NCI-H2227 (cell line): Measurements from ENCODE around the gene C3orf20.
A peak's percentile ranks its signal among the peaks of the same experiment; 100 is the strongest.

ENCODE experiments used
- DNase-seq: peaks from one replicate; lab custom pipeline; 2025; ENCODE audit not compliant: unreplicated experiment; lab: John Stamatoyannopoulos, UW

Gene C3orf20

DNA sequence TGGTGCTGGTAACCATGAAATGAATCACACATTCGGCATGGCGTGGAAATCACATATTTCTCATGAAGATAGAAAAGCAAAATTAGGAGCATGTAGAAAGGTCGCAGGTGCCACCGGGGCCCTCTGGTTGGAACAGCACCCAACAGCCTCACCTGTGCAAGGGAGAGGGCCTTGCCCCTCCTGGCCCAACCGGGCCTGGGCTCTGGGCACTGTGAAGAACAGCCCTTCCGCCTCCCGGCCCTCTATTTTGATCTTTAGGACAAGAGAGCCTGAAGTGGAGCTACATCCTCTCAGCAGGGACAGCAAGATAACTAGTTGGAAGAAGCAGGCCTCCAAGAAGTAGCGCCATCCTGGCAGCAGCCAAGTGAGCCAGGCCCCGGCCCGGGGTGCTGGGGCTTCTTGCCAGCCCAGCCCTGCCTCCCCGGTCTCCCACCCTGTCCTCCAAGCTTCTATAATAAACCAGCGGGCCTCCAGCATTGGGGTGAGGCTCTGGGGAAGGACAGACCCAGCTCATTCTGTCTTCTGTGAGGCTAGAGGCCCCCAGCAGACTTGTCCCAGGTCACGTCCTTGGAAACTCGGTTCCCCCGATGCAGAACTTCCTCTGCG, 97.7 kb downstream of the C3orf20 start:
- no peak for DNase-seq

DNA sequence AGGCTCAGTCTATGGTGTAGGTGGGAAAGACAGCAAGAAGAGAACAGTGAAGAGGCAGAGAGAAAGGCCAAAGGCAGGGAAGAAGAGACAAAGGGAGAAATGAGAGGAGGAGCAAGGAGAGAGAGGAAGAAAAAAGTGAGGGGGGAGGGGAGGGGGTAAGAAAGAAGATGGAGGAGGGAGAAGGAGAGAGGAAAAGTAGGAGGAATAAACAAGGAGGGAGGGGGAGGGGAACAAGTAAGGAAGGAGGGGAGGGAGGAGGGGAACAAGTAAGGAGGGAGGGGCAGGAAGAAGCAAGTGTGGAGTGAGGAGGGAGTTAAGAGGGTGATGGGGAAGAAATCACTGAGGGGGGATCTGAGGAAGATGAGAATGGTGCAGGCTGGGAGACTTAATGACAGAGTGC, 98.3 kb downstream of the C3orf20 start:
- no peak for DNase-seq

DNA sequence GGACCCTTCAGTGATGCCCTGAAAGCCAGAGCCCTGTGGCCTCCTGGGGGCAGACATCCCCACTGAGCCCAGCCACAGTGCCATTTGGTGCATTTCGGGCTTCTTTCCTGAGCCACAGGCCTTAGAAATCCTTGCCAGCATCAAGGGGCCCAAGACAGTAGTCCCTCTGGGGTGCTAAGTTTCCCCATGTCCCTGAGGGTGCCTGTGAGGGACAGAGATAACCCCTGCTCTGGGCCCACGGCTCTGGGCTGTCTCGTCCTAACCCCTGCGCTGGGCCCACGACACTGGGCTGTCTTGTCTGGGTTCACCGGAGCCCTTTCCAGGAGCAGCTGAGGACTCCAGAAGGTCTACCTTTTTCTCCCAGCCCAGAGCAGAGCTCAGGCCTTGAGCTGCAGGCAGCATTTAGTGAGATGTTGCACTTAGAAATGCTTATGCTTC, 98.8 kb downstream of the C3orf20 start:
- DNase-seq: no peak

DNA sequence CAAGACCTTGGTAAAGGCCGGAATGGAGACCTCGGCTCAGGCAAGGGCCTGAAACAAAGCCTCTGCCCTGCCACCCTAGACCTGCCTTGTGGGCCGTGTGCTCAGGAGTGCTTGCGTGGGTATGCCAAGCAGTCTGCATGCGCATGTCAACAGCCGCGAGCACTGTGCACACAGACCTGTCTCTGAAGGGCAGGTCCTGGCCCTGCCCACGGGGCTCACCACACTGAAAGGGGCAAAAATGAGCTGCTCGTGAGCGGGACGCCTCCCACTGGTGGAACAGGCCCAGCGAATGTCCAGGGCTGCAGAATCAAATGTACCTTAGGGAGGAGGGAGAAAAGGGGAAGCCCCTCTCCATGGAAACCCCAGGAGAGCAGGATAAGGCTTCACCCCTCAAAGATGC, 99.5 kb downstream of the C3orf20 start:
- DNase-seq: no peak

DNA sequence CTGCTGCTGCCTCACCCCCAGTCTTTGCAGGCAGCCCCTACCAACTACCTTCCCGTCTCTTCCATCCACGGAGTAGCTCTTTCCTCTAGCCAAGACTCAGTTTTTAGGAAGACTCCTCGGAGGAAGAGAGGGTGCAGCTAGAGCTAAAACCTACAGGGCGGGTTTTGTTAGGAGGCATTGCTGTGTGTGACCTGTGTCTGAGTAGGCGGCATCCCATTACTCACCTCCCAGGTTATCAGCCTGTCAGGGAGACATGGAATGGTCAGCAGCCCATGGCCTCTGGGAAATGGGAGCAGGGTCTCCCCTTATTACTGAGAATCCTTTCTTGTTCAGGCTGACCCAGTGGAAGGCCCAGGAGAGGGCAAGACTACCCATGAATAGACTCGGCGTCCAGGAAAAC, 100.1 kb downstream of the C3orf20 start:
- no peak for DNase-seq

DNA sequence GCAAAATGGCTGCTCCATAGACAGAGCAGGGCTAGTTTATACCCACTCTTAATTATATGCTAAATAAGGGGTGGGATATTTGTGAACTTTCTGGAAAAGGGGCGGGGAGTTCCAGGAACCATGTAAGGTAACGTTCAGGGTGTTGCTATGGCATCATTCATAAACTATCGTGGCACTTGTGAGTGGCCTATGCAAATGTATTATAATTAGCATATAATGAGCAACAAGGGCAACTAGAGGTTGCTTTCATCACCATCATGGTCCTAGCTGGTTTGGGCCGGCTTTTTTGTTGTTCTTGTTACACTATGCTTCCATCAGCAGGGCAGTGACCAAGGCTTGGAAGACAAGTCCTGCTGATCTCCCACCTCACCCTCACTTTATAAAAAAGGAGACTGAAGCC, 100.6 kb downstream of the C3orf20 start:
- DNase-seq: no peak

DNA sequence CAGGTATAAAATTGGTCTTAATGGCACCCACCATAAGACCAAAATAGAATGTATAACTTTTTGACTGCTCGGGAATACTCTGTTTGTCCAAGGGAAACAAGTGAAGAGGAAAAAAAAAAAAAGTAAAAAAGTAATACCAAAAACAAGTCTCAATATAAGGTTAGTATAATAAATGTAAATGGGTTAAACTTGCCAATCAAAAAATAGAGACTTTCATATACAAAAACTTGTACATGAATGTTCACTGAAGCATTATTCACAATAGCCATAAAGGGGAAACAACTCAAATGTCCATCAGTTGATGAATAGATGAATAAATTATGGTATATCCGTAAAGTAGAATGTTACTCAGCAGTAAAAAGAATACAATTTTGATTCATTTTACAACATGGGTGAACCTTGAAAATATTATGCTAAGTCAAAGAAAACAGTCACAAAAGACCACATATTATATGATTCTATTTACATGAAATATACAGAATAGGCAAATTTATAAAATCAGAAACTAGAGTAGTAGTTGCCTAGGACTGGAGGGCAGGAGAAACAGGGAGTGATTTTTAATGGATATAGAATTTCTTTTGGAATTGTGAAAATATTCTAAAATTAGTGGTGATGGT, 104.2 kb downstream of the C3orf20 start:
- DNase-seq: no peak

DNA sequence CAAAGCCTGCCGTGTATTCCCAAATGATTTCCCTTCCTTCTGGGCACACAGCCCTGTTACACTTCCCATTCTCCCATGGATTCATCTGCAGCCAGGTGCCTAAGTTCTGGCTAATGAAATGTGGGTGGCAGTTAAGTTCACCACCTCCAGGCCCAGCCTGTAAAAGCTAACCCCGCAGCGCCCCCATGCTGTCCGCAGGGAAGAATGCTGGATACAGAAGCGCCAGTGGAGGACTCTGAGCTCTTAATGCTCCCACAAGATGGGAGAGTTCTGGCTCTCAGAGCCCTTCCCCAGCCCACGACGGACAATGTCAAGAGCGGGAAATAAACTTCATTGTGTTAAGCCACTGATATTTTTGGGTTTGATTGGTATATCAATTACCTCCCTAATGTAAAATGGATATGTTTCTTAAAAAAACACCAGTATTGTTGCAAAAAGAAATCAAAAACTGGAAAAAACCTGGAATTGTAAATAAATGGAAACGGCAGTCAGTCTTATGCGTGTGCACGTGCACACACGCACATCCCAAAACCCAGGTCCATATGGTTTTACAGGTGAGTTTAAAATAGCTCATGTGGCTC, 106.1 kb downstream of the C3orf20 start:
- DNase-seq: peak; percentile 12

DNA sequence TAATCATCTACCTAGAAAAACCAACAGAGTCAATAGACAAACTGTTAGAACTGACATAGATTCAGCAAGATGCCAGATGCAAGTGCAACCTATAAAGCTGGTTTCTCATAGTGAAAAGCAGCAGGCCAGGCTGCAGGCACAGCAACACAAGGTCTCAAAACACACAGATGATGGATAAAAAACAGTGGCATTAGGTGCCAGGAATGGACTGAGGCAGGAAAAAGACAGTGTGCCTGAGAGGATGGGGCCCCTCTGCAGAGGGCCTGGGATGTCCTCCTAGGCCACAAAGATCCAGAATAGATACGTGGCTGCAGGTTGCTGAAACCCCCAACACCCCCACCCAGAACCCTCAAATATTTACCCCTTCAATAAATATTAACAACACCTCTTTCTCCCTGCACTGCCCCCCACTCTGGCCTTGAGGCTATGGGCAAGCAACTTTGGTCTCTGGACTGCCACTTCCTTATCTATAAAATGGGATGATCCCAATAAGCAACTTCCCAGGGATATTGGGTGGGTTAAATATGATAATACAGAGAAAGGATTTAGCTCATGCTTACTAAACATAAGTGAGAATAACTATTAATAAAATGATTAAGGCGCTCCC, 108.6 kb downstream of the C3orf20 start:
- DNase-seq: no peak

DNA sequence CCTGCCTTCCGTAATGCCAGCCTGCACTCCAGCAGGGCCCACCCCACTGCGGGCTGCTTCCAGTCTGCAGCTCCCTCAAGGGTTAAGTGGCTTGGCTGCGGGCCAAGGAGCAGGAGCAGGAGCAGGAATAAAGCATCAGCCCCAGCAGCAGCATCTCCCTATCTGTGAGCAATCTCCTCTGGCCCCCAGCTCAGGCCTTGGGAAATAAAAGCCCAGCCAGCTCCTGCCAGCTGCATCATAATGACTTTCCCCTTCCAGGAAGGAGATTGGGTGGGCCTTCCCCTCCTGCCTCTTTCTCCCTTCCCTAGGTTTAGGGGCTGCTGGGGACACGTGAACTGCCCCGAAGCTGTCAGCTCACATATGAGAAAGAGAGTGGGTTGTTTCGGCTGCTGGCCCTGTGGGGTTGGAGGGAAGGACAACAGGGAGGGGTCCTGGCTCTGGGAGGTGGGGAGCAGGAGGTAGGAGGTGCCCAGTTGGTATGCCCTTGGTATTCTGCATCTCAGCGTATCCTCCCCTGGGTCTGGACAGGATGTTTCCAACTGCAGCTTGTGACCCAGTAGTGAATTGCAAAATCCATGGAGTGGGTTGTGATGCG, 109.2 kb downstream of the C3orf20 start:
- DNase-seq: peak; percentile 88

DNA sequence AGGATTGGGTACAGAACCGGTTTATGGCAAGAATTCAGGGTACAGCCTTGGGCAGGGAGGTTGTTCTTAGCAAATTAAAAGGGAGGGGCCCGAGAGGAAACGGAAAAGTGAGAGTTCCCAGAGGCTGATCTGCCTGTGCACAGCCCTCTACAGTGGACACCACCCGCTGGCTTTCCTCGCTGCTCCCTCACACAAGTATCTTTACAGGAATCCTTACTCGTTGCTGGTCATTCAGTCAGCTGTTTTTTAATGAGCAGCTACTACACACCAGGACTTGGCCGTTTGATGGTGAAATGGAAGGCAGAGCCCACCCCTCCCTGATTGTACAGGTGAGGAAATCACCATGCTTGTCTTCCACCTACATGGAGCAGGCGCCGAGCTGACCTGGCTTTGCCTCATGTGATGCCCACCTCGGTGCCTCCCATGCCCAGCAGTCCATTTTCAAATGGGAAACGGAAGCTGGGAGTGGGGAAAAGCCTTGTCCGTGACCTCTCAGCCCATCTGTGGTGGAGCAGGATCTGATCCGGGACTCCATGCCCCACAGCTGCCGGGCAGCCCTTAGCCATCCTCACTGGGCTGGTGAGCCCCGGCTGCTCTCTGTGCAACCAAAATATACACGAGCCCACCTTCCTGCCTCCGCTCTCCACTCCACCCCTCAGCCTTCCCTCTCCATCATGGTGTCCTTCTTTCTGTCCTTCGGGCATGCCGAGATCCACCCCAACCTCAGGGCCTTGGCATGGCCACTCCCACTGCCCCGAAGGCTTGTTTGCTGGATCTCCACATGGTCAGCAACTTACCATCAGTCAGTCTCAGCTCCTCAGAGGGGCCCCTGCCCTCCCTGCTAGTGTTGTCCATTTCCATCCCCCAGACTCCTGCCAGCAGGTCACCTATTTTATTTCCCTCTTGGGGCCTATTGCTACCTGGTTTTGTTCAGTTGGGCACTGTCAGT, 110.5 kb downstream of the C3orf20 start:
- DNase-seq: no peak

DNA sequence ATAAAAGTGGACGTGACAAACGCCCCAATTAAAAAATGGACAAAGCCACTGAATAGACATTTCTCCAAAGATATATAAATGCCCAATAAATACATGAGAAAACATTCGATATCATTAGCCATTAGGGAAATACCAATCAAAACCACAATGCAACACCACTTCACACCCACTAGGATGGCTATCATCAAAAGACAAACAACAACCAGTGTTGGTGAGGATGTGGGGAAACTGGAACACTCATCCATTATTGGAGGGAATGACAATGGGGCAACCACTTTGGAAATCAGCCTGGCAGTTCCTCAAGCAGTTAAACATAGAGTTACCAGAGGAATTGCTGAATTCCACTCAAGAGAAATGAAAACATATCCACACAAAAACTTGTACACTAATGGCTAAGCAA, 111.4 kb downstream of the C3orf20 start:
- no peak for DNase-seq

DNA sequence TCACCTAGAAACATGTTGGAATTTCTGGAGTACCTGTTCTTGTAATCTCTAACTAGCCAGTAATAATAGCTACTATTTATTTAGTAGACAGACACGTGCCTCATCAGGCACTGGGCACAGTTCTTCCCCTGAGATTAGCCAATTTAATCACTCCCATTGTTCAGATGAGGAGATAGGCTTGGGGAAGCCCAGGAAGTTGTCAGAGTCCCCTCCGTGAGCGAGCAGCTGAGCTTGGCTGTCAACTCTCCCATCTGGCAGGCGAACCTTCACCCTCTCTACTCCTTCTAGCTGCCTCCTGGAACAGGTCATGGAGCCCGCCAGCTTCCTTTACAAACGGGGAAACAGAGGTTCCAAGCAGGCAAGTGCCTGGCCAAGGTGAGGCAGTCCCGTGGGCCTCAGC, 112.7 kb downstream of the C3orf20 start:
- DNase-seq: no peak

DNA sequence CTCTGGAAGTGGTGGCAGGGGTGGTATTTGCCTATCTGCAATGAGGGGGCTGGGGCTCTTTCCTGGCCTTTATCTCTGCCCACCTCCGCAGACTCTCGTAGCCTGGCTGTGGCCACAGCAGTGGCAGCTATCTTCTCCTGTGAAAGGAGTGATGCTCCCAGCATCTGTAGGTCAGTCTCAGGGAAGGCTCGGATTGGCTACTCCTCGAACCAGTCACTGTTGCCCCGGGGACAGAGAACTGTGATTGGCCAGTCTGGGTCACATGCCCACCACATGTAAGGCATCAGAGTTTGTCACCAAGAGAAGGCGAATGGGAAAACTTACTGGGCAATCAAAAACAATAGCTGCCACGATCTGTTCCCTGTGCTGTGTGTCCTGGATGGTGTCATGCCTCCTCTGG, 113.7 kb downstream of the C3orf20 start:
- DNase-seq: no peak

DNA sequence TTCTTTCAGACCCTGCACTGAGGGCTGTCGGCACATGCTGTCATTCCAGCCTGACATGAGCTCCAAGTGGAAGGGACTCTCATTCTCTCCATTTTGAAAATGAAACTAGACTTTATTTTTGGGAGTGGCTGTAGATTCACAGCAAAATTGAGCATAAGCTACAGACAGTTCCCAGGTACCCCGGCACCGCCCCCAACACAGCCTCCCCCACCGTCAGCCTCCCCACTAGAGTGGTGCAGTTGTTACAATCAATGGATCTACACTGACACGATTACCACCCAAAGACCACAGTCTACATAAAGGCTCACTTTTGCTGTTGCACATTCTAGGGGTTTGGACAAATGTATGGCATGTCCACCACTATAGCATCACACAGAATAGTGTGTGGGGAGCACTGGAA, 114.3 kb downstream of the C3orf20 start:
- DNase-seq: no peak

DNA sequence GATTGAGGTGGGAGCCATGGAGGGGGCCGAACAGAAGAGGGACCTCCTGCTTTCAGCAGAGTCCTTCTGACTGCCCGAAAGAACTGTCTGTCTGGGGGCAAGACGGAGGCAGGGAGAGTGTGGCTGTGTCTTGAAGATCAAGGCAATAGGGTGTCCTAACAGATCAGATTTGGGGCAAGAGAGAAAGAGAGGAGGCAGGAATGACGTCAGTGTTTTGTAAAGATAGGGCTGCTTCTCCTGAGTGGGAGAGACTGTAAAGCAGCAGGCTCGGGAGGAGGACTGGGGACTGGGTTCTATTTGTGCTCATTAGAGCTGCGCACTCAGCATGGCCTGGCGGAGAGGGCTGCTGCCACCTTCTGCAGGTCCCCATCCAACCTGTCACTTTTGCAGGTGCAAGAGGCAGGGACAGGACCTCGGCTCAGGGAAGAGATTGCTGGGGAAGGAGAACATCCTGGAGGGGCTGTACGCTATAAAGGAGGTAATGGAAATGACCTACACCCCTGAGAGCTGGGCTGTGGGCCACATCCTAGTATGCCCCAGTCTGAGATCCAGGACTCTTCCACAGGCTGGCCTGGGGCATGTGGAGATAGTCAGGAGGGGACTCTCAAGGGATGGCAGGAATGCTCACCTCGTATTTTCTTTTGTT, 114.8 kb downstream of the C3orf20 start:
- DNase-seq: no peak

DNA sequence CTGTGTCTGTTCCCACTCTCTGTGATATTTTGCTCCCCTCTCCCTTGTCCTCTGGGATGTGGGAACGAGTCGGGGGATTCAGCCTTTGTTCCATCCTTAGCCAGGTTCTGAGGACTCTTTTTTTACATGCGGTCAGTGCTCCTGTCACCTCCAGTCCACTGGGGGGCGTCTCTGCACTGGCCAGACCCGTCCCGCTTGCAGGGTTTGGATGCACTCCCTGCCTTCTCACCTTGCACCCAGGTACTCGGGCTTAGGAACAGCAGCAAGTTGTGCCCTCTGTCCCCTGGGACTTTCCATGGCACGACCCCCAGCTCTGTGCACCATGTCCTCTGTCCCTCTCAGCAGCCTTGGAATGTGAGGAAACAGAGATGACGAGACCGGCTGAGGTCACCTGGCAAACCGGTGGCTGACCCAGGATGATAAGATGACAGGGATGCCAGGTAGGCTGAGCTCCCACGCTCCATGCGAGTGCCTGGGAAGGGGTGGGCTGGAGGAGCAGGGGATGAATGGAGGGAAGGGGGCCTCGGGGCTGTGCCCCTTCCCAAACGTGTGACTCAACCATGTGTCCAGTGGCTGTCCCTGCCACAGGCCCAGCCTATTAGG, 116.5 kb downstream of the C3orf20 start:
- DNase-seq: peak; percentile 53

DNA sequence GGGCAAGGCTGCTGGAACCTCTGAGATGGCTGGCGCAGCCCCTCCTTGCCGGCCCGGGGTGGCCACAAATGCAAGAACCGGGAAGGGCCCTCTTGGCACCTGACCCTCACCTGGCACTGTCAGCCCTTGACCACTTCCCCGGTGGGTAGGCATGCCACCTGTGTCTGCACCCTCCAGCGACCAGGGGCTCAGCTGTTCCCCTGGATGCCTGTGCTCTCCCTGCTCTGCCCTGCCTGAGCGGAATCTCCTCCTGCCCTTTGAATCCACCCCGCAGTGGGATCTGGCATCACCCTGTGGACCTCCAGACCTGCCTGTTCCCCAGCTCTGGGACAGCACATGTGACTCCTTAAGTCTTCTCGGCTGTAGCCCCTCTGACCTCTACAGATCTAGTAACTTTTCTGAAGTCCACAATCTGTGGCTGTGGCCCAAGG, 117.8 kb downstream of the C3orf20 start:
- no peak for DNase-seq

DNA sequence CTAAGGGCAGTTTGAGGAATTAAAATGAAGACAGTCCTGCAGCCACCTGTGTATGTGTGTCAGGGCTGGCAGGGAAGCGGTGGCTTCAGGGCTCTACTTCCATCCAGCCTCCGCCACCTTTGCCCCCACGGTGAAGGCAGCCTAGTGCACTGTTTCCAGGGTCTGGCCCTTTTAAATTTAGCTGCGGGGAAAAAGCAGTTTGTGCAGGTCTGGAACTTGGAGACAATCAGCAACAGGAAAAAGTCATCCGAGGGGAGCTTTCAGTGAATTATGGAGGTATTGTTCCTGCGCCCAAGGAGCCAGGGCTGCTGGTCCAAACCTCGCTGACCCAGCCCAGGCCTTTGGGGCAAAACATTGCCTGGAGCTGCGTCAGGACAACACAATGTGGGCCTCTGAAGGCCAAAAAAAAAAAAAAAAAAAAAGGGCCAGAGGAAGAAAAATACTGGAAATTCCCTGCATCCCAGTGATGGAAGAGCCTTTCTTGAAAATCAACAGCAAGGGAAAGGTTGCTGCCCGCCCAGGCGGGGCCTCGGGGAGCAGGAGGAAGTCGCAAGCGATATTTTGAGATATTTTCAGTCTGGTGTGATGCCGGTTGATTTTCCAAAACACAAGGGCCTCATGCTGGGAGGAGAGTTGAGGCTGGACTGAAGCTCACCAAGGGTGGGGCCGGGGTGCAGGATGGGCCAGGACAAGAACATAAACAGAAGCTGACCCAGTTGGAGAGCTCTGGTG, 118.4 kb downstream of the C3orf20 start:
- no peak for DNase-seq
